ENCODE data around the gene ALDH5A1.

DNA sequence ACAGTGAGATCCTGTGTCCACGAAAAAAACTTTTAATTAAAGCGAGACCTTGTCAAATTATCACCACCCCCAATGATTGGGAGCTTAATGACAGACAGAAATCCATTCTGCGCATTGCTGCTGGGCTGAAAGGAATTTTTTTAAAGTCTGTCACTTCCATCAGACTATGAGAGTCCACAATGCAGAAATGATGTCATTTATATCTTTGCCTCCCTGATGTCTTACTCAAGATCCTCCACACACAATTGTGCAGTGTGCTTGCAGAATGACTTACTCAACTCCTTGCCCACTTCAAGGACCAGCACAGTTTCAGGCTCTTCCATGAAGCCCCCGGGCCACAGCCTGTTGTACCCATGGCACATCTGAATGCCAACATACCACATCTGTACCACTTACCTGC is 46.4 kb upstream of the ALDH5A1 start:
- TF ChIP-seq POLR2A (IDR thresholded peaks at IDR 0.05): no peak
- TF ChIP-seq CTCF (IDR thresholded peaks at IDR 0.05): no peak

Data from uterus (tissue), 2 donors.